Bone marrow (tissue), 2 donors: ENCODE results near the gene ZHX3.
A peak's percentile ranks its signal among the peaks of the same experiment; 100 is the strongest.

Experiments used
- DNase-seq, 2 donors: peaks; one replicate each; lab custom pipeline; 2025; lab: John Stamatoyannopoulos, UW

Gene ZHX3

GRCh38 chr20:41150664-41151063 lies 166.9 kb downstream of the ZHX3 start:
- peak in 1 of 2 donors; percentile 98 for DNase-seq

GRCh38 chr20:41148942-41149341 lies 168.6 kb downstream of the ZHX3 start:
- DNase-seq: no peak

- no peak for DNase-seq
Observed at GRCh38 chr20:41147767-41148191, 169.8 kb downstream of the ZHX3 start.

GRCh38 chr20:41145821-41146620 lies 171.5 kb downstream of the ZHX3 start:
- no peak for DNase-seq

GRCh38 chr20:41145317-41145716 lies 172.2 kb downstream of the ZHX3 start:
- DNase-seq: no peak

GRCh38 chr20:41143354-41143753 lies 174.2 kb downstream of the ZHX3 start:
- DNase-seq: no peak

- peak in 1 of 2 donors; percentile 68 for DNase-seq
Observed at GRCh38 chr20:41142919-41143318, 174.6 kb downstream of the ZHX3 start.

GRCh38 chr20:41142245-41142644 lies 175.3 kb downstream of the ZHX3 start:
- DNase-seq: no peak

GRCh38 chr20:41141153-41141815 lies 176.2 kb downstream of the ZHX3 start:
- DNase-seq: no peak

GRCh38 chr20:41140226-41141133 lies 177.1 kb downstream of the ZHX3 start:
- DNase-seq: no peak

- no peak for DNase-seq
Observed at GRCh38 chr20:41139227-41140093, 178.1 kb downstream of the ZHX3 start.

GRCh38 chr20:41138475-41139226 lies 178.9 kb downstream of the ZHX3 start:
- peak in 1 of 2 donors; percentile 55 for DNase-seq

GRCh38 chr20:41137614-41138474 lies 179.7 kb downstream of the ZHX3 start:
- peak in 1 of 2 donors; percentile 27 for DNase-seq

- peak; percentile 41 to 74 for DNase-seq
Observed at GRCh38 chr20:41136680-41137613, 180.6 kb downstream of the ZHX3 start, which contains the start of gene PLCG1. PLCG1 (plus strand) TSS chr20:41137543; CDS start chr20:41137642, 99 bp downstream.

GRCh38 chr20:41135888-41136679 lies 181.4 kb downstream of the ZHX3 start:
- no peak for DNase-seq

- peak in 1 of 2 donors; percentile 46 for DNase-seq
Observed at GRCh38 chr20:41135187-41135887, 182.2 kb downstream of the ZHX3 start.
